Measurements from ENCODE around the gene LGI4. TPM values are rescaled to one million over a fixed set of nuclear protein-coding genes. Genes with fewer than 3 reads are reported as not detected.

The LGI4 gene
- total RNA-seq, 1 donor from 2014 or later, result not detected

DNA sequence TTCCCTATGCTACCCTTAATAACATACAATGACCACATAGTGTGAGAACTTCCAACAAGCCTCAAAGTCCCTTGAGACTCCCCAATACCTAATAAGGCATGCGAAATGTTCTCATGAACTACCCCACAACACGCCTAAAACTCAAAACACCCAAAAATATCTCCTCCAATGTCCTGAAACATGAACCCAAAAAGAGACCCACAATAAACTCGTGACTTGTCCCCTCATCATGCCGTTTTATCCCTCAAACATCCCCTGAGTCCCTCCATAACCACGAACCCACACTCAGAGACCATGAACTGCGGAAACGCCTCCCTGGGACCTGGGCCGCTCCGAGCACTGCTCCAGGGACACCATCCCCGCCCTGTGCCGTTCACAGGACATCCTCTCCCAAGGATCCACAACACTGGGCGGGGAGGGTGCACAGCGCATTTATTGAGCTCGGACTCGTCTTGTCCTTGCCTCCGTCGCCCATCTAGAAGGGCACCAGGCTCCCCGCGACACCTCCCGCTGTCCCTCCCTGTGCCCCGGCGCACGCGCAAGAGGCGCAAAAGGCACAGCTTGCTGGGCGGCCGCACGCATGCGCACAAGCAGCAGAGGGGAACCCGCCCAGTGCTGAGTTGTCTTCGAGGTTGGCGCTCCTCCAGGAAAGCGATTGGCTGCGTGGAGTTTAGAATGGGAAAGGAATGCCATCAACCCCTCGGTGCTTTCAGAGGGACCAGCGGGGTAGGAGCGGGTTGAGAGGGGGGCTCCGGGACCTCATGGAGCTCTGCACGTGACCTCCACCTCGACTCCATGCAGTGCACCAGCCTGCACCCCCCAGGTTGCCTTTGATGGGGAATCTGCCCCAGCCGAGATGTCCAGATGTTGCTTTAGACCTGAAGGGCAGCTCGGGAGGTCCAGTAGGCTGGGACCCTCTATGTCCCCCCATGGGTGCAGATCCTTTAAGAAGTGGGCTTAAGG, 10.5 kb downstream of the LGI4 start:
- DNase-seq (ENCODE audit: extremely low read depth, low read depth, low spot score), result no peak

DNA sequence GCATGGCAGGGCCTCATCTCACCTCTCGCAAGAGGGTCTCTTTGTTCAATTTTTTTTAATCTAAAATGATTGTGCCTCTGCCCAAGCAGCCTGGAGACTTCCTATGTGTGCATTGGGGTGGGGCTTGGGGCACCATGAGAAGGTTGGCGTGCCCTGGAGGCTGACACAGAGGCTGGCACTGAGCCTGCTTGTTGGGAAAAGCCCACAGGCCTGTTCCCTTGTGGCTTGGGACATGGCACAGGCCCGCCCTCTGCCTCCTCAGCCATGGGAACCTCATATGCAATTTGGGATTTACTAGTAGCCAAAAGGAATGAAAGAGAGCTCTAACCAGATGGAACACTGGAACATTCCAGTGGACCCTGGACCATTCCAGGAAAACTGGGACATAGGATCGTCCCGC, 11.3 kb downstream of the LGI4 start:
- no peak for DNase-seq (ENCODE audit: extremely low read depth, low read depth, low spot score)

DNA sequence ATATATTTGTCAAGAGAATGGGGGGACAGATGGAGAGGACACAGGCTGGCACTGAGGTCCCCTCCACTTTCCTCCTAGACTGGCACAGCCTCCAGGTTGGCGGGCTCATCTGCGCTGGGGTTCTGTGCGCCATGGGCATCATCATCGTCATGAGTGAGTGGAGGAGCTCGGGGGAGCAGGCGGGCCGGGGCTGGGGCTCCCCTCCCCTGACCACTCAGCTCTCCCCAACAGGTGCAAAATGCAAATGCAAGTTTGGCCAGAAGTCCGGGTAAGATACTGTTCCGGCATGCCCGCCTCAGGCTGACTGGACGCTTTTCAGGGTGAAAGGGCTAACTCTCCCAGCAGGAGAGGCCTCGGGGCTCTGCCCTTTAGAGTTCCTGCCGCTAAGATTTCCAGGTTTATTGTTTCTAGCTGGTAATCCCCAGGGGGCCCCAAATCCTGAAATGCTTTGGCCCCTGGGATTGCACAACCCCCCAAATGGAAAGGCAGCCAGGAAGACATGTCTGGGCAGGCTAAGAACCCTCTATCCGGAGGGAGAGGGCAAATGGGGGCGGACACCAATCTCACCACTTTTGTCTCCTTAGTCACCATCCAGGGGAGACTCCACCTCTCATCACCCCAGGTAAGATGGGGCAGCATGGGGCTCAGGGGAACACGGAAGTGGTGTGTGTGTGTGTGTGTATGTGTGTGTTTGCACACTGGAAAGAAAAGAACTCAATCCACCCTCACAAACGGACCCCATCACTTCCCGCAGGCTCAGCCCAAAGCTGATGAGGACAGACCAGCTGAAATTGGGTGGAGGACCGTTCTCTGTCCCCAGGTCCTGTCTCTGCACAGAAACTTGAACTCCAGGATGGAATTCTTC, 11.9 kb downstream of the LGI4 start:
- DNase-seq (ENCODE audit: extremely low read depth, low read depth, low spot score), result no peak

DNA sequence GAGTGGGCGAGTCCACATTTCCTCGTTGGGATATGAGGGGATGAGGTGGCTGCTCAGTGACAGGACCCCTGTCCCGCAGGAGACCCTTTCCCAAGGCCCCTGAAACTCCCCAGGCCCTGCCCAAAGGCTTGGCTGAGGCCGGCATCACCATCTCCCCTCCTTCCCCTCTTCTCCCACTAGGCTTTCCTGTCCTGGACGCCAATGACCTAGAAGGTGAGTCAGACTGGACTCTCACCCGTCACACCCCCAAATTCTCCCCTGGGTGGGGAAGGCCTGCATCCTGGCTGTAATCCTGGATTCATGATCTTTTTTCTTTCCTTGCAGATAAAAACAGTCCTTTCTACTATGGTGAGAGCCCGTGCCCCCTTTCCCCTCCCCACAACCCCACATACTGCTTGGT, 14.0 kb downstream of the LGI4 start:
- DNase-seq (ENCODE audit: extremely low read depth, low read depth, low spot score), result no peak

DNA sequence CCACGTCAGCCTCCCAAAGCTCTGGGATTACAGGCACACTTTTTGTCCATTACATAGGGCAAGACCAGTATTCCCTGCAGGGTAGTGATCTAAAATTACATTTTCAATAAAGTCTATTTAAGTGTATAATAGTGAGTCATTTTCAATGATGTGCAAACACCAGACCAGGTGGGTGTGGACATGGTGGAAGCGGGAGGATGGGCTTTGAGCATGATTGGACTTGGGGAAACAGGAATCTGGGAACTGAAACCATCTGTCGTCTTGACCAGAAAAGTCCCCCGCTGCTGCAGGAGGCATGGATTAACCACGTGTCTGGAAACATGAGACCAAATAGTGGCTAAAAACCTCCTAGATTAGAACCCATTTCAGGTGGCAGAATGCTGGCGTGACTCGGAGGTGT, 14.4 kb downstream of the LGI4 start:
- DNase-seq (ENCODE audit: extremely low read depth, low read depth, low spot score), result no peak

DNA sequence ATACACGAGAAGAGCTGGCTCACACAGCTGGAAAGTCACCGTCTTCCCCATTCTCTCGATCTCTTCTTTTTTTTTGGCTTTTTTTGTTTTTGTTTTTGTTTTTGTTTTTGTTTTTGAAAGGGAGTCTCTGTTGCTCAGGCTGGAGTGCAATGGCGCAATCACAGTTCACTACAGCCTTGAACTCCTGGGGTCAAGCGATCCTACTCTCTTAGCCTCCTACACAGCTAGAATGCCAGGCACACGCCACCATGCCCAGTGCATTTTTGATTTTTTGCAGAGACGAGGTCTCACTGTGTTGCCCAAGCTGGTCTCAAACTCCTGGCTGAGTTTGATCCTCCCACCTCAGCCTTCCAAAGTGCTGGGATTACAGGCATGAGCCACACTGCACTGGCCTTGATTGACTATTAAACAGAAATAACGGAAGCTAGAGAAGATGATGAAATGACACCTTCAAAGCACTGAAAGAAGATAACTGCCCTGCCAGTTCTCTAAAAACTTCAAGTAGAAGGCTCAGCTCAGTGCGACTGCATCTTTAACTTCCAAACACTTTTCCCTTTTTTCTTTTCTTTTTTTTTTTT, 15.2 kb downstream of the LGI4 start:
- DNase-seq (ENCODE audit: extremely low read depth, low read depth, low spot score), result no peak

DNA sequence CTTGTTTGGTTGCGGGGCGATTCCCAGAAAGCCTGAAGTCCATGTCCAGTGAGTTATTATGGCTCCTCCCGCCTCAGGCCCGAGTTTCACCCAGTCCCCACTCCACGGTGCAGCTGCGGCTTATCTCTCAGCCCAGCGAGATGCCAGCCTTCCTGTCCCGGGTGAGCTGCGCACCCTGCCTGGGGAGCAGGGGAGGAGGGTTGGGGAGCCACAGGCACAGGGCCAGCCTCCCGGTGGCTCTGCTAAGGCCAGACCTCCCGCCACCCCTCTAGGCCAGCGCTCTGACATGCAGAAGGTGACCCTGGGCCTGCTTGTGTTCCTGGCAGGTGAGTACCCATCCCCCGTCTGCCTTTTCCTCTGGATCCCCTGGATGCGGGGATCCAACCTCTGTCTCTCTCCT, 15.8 kb downstream of the LGI4 start:
- no peak for DNase-seq (ENCODE audit: extremely low read depth, low read depth, low spot score)

DNA sequence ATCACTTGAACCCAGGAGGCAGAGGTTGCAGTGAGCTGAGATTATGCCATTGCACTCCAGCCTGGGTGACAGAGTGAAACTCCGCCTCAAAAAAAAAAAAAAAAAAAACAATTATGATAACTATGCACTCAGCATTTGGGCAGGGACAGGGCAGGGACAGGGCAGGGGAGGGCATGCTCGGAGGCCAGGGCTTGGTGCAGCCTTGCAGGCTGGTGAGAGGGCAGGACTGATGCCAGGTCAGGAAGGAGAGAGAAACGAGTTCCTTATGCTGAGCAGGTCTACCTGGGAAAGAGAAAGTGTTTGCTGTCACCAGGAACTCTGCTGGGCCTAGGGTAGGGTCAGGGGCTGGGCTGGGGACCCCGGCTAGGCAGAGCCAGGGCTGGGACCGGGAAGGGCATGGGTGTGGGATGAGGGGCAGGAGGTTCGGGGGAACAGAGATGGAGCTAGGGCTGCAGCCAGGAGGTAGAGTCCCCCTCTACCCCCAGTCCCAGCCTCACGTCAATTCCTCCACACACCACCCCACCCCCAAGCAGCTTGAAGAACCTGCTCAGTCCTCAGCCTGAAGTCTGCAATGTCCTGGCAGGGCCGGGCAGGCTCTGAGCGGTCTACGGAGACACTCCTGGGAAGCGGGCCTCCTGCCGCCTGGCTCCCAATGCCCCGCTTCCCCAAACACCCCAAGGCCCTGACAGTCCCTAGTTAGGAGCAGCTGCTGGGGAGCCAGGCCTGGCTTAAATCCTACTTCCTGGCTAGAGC, 16.4 kb downstream of the LGI4 start:
- DNase-seq (ENCODE audit: extremely low read depth, low read depth, low spot score), result no peak

DNA sequence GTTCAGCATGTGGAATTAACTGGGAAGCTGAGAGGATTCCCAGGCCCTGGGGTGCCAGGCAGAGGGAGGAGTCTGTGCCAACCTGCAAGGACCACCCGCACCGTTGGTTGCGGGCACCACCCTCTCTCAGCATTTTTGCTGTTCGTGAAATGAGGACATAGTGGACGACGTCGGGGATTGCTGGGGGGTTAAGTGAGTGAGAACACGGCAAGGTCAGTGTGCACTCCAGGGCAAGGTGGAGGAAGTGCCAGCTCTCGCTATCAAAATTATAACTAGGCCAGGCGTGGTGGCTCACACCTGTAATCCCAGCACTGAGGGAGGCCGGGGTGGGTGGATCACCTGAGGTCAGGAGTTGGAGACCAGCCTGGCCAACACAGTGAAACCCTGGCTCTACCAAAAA, 17.1 kb downstream of the LGI4 start:
- DNase-seq (ENCODE audit: extremely low read depth, low read depth, low spot score), result no peak

DNA sequence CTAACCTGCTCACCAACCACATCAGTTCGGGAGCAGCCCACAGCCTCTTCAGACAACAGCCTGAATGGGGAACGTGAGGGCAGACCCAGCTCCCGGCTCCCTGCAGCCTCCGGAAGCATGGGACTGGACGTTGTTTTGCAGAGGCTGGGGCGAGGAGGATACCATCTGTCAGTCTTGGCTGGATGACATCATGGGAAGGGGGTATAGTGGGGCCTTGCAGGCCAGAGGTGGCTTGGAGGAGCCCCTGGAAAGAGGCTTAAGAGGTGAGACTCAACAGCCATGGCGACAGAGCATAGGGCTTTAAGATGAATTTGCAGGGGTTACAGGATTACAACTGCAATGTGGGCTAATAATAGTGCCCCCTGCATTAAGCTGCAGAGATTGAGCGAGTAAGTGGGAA, 17.7 kb downstream of the LGI4 start:
- no peak for DNase-seq (ENCODE audit: extremely low read depth, low read depth, low spot score)

DNA sequence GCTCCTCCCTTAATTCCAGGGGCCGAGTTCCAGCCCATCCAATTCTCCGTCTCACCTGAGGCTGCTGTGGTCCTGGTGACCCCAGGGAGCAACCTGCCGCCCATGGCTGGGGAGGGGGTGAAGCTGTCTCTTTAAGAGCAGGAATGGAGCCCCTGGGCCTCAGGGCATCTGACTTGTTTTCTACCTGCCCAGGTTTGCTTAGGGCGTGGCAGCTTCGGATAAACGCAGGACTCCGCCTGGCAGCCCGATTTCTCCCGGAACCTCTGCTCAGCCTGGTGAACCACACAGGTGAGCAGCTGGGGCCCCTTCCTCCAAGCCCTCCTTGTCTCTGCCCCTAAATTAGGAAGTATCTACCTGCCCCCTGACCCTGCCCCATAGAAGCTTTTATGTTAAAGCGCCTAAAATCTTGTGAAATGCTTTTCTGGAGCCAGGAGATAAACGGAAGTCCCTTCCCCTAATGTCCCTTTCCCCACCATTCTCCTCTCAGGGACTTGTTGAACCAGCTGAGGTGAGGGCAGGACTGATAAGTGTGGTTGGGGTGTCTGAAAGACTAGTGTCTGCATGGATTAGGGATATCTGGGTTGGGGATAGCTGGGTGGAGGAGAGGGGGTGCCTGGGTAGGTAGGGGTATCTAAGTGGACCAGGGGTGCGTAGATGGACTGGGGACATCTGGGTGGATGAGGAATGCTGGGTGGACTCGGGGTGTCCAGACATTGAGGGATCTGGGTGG, 18.6 kb downstream of the LGI4 start:
- DNase-seq (ENCODE audit: extremely low read depth, low read depth, low spot score), result no peak

DNA sequence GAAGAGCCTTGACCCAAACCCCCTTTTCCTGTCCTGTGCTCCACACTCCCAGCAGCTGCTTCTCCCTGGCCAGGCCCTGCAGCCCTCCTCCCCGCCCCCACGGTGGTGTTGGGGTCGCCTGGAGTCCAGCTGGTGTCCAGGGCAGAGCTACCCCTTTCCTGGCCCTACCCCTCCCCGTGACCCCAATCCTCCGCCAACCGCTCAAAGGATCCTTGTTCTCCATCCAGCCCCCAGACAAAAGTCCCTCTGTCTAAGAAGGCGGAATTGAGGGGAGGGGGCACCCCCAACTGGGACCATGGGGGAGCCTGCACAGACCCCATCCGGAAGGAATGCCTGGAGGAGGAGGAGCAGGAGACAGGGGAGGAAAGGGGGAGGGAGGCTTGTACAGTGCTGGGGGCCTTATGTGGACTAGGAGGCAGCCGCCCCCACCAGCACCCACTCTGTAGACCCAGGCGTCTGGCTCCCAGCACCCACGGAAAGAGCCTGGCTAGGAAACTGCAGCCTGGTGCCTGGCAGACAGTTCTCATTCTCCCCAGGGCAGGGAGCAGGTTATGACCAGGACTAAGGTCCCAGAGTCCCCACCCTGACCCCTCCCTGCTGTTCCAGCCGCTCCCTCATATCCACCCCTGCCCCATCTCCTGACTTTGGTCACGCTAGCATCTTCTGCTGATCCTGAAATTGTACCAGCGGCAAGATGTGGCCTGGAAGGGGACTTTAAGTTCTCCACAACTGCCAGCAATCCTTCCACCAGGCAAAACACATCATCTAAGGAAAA, 19.5 kb downstream of the LGI4 start, which contains the start of gene FXYD3:
Gene FXYD3 (plus strand): TSS at position 647 of the 775 bp plus-strand sequence. CDS start 3,554 bp downstream, outside the sequence.
- no peak for DNase-seq (ENCODE audit: extremely low read depth, low read depth, low spot score)

DNA sequence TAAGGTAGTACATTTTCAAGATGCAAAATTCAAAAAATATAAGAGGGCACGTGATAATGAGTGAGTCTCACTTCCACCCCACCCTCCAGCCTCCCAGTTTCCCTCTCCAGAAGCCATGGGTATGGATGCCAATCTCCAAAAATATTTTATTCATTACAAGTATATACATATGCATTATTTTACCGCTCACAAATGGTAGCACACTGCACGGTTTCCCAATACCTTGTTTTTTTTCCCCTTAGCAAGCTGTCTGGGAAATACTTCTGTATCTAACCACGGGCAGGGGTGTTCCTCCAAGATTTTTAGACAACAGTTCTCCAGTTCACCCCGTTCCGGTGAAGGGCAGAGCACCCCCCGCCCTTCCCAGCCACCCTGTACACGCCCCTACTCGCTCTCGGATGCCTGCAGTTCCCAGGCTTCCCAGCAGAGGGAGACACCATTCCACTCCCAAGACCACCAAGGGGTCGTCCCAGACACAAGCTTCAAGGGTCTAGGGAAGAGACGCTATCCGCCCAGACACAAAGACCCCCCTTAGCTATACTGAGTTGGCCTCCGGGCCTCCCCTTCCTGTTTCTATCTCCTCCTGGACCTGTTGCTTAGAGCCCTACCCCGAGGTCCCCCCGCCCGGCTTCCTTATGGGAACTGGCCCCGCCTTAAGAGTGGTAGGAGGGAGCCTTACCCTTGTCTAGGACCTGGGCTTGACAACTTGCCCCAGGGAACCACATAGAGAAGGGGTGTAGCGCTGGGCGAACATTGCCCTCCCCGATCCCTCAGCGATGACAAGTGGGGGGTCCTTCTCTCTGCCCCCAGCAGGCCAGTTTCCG, 20.3 kb downstream of the LGI4 start:
- peak; percentile 14 for DNase-seq (ENCODE audit: extremely low read depth, low read depth, low spot score)

DNA sequence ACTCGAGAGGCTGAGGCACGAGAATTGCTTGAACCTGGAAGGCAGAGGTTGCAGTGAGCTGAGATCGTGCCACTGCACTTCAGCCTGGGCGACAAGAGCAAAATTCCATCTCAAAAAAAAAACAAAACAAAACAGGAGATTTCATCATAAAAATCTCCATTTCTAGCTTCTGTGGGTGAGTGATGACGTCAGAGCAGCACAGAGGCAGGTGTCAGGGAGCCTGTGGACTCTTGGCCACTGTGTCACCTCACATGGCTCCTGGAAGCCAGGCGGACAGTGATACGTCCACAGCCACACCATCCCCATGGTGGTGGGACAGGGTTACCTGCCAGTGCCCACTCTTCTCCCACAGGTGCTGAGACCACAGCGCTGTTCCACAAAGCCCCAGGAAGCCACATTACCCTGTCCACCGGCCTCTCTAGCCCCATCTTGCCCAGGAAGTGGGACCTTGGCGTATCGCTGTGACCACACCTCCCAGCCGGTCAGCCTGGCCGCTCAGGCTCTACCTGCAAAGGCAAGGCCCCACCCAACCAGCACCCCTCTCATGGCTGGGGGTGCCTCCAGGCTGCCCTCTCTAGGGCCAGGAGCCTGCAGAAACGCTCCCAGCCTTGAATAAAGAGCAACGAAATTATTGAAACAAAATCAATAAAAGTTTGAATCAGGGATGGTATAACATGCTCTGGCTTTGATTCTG, 21.7 kb downstream of the LGI4 start:
- no peak for DNase-seq (ENCODE audit: extremely low read depth, low read depth, low spot score)

DNA sequence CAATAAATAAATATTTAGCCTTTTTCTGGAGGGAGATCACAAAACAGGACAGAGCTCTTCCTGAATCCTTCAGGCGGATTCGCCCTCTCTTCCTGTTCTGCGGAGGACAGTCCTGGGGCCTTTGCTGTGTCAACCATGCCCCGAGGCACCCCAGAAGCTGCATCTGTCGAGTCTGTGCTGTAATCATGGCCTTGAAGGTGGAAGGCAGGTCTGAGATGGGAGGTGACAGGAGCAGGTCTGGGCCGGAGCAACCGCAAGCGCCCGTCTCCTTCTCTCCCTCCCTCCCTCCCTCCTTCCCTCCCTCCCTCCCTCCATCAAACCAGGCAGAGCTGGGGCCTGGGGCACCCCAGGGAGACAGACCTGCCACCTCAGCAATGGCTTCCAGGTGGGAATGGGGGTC, 23.9 kb downstream of the LGI4 start:
- no peak for DNase-seq (ENCODE audit: extremely low read depth, low read depth, low spot score)

DNA sequence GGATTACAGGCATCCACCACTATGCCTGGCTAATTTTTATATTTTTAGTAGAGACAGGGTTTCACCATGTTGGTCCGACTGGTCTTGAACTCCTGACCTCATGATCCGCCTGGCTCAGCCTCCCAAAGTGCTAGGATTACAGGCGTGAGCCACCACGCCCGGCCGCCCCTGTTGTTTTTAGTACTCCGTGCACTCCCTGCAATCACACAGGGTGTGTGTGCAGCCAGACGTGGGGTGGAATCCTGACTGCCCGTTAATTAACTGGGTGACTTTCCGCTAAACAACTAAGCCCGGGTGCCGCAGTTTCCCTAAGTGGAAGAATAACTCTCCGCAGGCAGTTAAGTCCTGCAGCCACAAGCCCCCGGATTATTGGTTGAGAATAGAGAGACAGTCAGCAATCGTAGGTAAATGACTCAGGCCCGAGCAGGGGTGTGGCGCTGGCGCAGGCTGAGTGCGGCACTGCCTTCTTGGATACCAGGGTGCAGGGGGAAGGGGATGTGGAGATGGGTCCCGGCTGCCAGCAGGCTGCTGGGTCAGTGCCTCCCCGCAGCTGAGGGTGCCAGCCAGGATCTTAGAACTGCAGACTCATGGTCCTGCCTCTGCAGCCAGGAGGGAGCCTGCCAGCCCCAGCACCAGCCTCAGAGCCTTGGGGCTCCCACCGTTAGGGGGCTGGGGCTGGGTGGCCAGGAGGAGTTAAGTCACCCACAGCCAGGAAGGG, 25.3 kb downstream of the LGI4 start:
- no peak for DNase-seq (ENCODE audit: extremely low read depth, low read depth, low spot score)

DNA sequence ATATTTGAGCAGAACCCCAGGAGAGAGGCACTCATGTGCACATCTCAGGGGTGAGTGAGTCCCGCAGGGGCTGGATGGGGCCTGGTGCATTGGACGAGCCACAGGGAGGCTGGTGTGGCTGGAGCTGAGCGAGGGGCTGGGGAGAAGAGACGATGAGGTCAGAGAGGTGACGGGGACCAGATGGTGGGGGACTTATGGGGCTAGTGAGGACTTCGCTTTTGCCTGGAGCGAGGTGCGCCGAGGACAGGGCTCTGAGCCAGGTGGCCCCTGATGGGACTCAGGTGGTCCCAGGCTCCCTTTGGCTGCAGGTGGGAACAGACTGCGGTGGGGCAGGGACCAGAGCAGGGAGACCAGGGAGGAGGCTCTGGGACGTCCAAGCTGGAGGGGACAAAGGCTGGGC, 26.1 kb downstream of the LGI4 start:
- DNase-seq (ENCODE audit: extremely low read depth, low read depth, low spot score), result no peak

Measured in glomerular endothelial cell (primary cell).